Measurements from ENCODE around the gene TSC22D3.

DNA sequence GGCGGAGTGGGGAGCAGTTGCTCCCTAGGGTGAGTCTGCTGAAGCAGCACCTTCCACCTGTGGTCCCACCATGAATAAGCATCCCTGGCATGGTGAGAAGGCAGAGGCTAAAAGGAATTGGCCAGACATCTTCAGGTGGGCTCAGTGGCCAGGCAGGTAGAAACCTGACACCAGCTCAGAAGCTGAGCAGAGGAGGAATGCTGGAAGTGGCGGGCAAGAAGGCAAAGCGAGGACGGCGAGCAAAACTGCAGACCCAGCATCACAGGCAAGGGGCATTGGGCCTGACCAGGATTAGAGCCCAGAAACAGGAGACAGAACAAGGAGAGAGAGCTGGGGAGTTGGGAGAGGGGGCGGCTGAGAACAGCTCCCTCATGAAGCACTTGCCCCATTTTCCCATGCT is 25.3 kb downstream of the TSC22D3 start:
- no peak for TF ChIP-seq POLR2A (IDR thresholded peaks at IDR 0.05)
- TF ChIP-seq, protein P1, sequence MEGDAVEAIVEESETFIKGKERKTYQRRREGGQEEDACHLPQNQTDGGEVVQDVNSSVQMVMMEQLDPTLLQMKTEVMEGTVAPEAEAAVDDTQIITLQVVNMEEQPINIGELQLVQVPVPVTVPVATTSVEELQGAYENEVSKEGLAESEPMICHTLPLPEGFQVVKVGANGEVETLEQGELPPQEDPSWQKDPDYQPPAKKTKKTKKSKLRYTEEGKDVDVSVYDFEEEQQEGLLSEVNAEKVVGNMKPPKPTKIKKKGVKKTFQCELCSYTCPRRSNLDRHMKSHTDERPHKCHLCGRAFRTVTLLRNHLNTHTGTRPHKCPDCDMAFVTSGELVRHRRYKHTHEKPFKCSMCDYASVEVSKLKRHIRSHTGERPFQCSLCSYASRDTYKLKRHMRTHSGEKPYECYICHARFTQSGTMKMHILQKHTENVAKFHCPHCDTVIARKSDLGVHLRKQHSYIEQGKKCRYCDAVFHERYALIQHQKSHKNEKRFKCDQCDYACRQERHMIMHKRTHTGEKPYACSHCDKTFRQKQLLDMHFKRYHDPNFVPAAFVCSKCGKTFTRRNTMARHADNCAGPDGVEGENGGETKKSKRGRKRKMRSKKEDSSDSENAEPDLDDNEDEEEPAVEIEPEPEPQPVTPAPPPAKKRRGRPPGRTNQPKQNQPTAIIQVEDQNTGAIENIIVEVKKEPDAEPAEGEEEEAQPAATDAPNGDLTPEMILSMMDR (IDR thresholded peaks at IDR 0.05) = no peak
- no peak for TF ChIP-seq EP300 (IDR thresholded peaks at IDR 0.05)
